ENCODE data around the gene USH2A. TPM values are rescaled to one million over a fixed set of nuclear protein-coding genes. Genes with fewer than 3 reads are reported as not detected.

The USH2A gene
- total RNA-seq, 4 donors from 2014 or later, result under 0.01 TPM; not detected in 3

DNA sequence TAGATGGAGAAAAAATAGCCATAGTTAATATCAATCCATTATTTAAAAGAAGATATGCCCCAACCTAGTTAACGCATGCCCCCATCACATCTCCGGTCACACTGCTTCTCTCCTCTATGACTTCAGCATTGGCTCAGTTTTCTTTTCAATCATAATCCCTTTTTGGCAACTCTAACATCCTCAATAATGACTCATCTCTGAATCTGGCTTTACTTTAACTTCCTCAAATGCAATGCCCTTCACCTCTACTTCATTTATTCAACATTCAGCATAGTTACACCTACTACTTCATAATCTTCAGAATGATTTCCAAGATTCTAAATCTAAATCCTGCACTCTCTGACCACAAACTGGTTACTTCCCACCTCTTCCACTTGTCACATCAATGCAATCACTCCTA lies 417.3 kb downstream of the USH2A start:
- WGBS, 2 donors (ENCODE audit: low coverage in 1 of 2), result 62 to 66% methylated on average over 2 of the region's 2 CpGs
- Histone ChIP-seq H3K27ac (no peak overlapping the region), H3K27me3 (no peaks in the 10 kb centered on the region), H3K4me1 (no peaks in the 10 kb centered on the region), H3K4me3 (no peak overlapping the region), H3K9me3 (no peaks in the 10 kb centered on the region), H3K36me3 (no peaks in the 10 kb centered on the region)
- no peak for DNase-seq
- in situ Hi-C loops (cut with MboI; ENCODE audit: low pct_ligation_motif_present in 1 of 4, low pct_unique_long_range_greater_than_20kb in 1 of 4, low sequenced_read_pairs in 3 of 4), result no loop called here
- intact Hi-C loops (cut with DNase I; ENCODE audit: low total_unique reads), result no loop called here
- no peak for TF ChIP-seq POLR2A (IDR thresholded peaks at IDR 0.05)
- TF ChIP-seq, protein P1, sequence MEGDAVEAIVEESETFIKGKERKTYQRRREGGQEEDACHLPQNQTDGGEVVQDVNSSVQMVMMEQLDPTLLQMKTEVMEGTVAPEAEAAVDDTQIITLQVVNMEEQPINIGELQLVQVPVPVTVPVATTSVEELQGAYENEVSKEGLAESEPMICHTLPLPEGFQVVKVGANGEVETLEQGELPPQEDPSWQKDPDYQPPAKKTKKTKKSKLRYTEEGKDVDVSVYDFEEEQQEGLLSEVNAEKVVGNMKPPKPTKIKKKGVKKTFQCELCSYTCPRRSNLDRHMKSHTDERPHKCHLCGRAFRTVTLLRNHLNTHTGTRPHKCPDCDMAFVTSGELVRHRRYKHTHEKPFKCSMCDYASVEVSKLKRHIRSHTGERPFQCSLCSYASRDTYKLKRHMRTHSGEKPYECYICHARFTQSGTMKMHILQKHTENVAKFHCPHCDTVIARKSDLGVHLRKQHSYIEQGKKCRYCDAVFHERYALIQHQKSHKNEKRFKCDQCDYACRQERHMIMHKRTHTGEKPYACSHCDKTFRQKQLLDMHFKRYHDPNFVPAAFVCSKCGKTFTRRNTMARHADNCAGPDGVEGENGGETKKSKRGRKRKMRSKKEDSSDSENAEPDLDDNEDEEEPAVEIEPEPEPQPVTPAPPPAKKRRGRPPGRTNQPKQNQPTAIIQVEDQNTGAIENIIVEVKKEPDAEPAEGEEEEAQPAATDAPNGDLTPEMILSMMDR (IDR thresholded peaks at IDR 0.05), result no peak
- no peak for TF ChIP-seq POLR2AphosphoS5 (IDR thresholded peaks at IDR 0.05)
- TF ChIP-seq EP300 (IDR thresholded peaks at IDR 0.05; ENCODE audit: low read depth), result no peak

DNA sequence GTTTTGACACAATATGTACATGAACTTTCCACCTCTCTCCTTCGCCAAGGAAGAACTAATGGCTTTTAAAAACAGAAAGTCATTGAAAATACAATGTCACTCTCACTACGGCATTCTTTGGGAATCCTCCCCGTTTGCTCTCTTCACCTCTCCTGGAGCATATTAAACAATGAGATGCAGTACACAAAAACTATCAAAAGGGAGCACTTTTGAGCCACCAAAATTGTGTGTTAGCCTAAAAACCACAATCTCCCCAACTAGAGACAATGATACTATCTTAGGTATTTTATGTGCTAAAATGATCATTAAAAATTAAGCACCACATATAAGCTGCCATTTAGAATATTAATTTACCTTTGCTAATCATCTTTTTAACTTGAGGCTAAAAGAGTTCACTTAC lies 430.6 kb downstream of the USH2A start:
- no peak for DNase-seq
- no peaks in the 10 kb centered on the region for H3K9me3 ChIP-seq
- H3K36me3 ChIP-seq, result no peaks in the 10 kb centered on the region
- no peaks in the 10 kb centered on the region for H3K4me1 ChIP-seq
- in situ Hi-C loops (cut with MboI; ENCODE audit: low pct_ligation_motif_present in 1 of 4, low pct_unique_long_range_greater_than_20kb in 1 of 4, low sequenced_read_pairs in 3 of 4) (no loop called here), intact Hi-C loops (cut with DNase I; ENCODE audit: low total_unique reads) (no loop called here)
- no peak overlapping the region for H3K4me3 ChIP-seq
- 12 to 15% methylated on average over 3 of the region's 3 CpGs for WGBS, 2 donors (ENCODE audit: low coverage in 1 of 2)
- H3K27me3 ChIP-seq, result no peaks in the 10 kb centered on the region
- H3K27ac ChIP-seq, result no peak overlapping the region
- TF ChIP-seq, protein P1 (IDR thresholded peaks at IDR 0.05), result peak in 2 of 5 experiments; percentile 6 to 23
- no peak for TF ChIP-seq EP300 (IDR thresholded peaks at IDR 0.05; ENCODE audit: low read depth)
- TF ChIP-seq POLR2AphosphoS5 (IDR thresholded peaks at IDR 0.05), result no peak
- no peak for TF ChIP-seq POLR2A (IDR thresholded peaks at IDR 0.05)

DNA sequence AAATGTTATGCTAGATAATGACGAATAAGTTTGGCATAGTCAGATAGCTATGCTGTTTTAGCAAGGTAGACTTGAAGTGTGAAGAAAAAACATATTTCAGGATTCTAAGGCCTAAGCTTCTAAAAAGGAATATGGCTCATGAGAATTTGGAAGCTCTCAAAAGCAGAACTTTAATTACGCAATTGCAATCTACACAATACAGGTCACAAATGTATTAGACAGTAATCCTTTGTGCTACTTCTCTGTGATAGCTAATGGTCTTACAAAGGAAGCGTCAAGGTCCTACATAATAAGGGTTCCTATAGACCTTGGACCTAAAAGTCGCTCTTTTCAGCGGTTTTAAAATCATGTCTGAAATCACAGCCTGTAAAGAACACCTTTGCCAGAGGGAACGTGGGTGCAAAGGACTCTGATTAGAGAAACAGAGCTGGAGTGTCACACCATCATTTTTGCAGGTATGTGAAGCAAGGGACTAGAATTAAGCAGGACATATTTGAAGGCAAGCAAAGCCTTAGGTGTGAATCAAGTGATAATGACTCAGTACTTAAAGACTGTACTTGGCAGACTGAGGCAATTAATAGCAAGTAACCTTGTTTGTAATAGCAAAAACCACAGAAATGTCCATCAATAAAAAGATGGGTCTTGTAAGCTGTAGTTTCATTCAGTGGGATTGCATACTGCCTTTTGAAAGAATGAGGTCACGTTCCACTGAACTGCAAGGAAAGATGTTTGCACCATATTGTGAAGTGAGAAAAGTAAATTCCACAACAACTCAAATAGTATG lies 436.0 kb downstream of the USH2A start:
- Histone ChIP-seq H3K27me3 (no peaks in the 10 kb centered on the region), H3K4me3 (no peak overlapping the region), H3K36me3 (no peaks in the 10 kb centered on the region), H3K27ac (no peak overlapping the region), H3K4me1 (no peaks in the 10 kb centered on the region), H3K9me3 (no peaks in the 10 kb centered on the region)
- DNase-seq, result no peak
- intact Hi-C loops (cut with DNase I; ENCODE audit: low total_unique reads) (no loop called here), in situ Hi-C loops (cut with MboI; ENCODE audit: low pct_ligation_motif_present in 1 of 4, low pct_unique_long_range_greater_than_20kb in 1 of 4, low sequenced_read_pairs in 3 of 4) (no loop called here)
- 56 to 66% methylated on average over 7 of the region's 7 CpGs for WGBS, 2 donors (ENCODE audit: low coverage in 1 of 2)
- TF ChIP-seq EP300 (IDR thresholded peaks at IDR 0.05; ENCODE audit: low read depth) (no peak), POLR2A (IDR thresholded peaks at IDR 0.05) (no peak), POLR2AphosphoS5 (IDR thresholded peaks at IDR 0.05) (no peak)
- TF ChIP-seq, protein P1 (IDR thresholded peaks at IDR 0.05), result no peak

DNA sequence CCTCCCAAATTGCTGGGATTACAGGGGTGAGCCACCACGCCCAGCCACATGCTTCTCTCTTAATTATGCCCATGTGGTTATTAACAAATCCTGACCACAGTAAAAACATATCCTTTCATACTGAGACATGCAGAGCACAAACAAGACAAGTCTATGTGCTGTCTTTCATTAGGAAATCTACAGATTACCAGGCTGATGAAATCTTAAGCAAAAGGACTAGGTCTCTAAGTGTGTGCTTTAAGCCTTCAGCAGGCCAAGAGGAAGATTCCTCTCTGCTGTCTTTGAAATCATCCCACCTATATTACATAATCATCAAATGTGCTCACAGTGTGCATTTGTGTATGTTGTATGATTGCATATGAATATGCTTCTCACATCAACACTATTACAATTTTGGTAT lies 436.8 kb downstream of the USH2A start:
- no peaks in the 10 kb centered on the region for H3K9me3 ChIP-seq
- no peaks in the 10 kb centered on the region for H3K4me1 ChIP-seq
- no peak overlapping the region for H3K4me3 ChIP-seq
- H3K36me3 ChIP-seq, result no peaks in the 10 kb centered on the region
- H3K27ac ChIP-seq, result no peak overlapping the region
- no peak for DNase-seq
- in situ Hi-C loops (cut with MboI; ENCODE audit: low pct_ligation_motif_present in 1 of 4, low pct_unique_long_range_greater_than_20kb in 1 of 4, low sequenced_read_pairs in 3 of 4) (no loop called here), intact Hi-C loops (cut with DNase I; ENCODE audit: low total_unique reads) (no loop called here)
- WGBS, 2 donors (ENCODE audit: low coverage in 1 of 2), result 43% methylated on average over 1 of the region's 1 CpG; no CpG with 5 or more reads in 1 of the 2 donors
- no peak for TF ChIP-seq POLR2AphosphoS5 (IDR thresholded peaks at IDR 0.05)
- no peak for TF ChIP-seq EP300 (IDR thresholded peaks at IDR 0.05; ENCODE audit: low read depth)
- TF ChIP-seq, protein P1 (IDR thresholded peaks at IDR 0.05), result no peak
- no peak for TF ChIP-seq POLR2A (IDR thresholded peaks at IDR 0.05)
- H3K27me3 ChIP-seq, result no peaks in the 10 kb centered on the region

All from transverse colon (tissue), 4 donors.